ENCODE measurements around the gene OCEL1. TPM values are rescaled to one million over a fixed set of nuclear protein-coding genes. Genes with fewer than 3 reads are reported as not detected.

Gene OCEL1
- total RNA-seq, 4 donors from 2014 or later = 9.7 to 33.5 (median 21.8) TPM

GRCh38 chr19:17194608-17195007 lies 31.4 kb upstream of the OCEL1 start:
- Histone ChIP-seq H3K9me3 (no peaks in the 10 kb centered on the region), H3K27ac (no peak overlapping the region), H3K4me3 (replicated peaks in 1 of 3) (no peak overlapping the region), H3K4me1 (no peaks in the 10 kb centered on the region), H3K27me3 (no peaks in the 10 kb centered on the region), H3K36me3 (peaks cover 31 to 51% of the 10 kb centered on the region in 2 donors)
- TF ChIP-seq CTCF (IDR thresholded peaks at IDR 0.05) = no peak
- TF ChIP-seq POLR2A (IDR thresholded peaks at IDR 0.05) = no peak
- intact Hi-C loops (cut with DNase I) = no loop called here
- DNase-seq = no peak
- 93 to 97% methylated on average over 16 of the region's 16 CpGs for WGBS, 2 donors

GRCh38 chr19:17195106-17195505 lies 30.9 kb upstream of the OCEL1 start:
- TF ChIP-seq POLR2A (IDR thresholded peaks at IDR 0.05) (no peak), CTCF (IDR thresholded peaks at IDR 0.05) (no peak)
- peaks cover 32 to 51% of the 10 kb centered on the region in 2 donors for H3K36me3 ChIP-seq
- no peak for DNase-seq

GRCh38 chr19:17196610-17197009 lies 29.4 kb upstream of the OCEL1 start:
- no peaks in the 10 kb centered on the region for H3K9me3 ChIP-seq
- H3K4me1 ChIP-seq = no peaks in the 10 kb centered on the region
- intact Hi-C loops (cut with DNase I) = no loop called here
- no peak for TF ChIP-seq CTCF (IDR thresholded peaks at IDR 0.05)
- TF ChIP-seq POLR2A (IDR thresholded peaks at IDR 0.05) = no peak
- no peak overlapping the region for H3K27ac ChIP-seq
- 95 to 96% methylated on average over 7 of the region's 7 CpGs for WGBS, 2 donors
- no peak for DNase-seq
- H3K27me3 ChIP-seq = no peaks in the 10 kb centered on the region
- peaks cover 37 to 57% of the 10 kb centered on the region in 2 donors for H3K36me3 ChIP-seq
- H3K4me3 ChIP-seq (replicated peaks in 1 of 3) = no peak overlapping the region

More at GRCh38 chr19:17195106-17195505, 30.9 kb upstream of the OCEL1 start:
- H3K27ac ChIP-seq = no peak overlapping the region
- 93 to 97% methylated on average over 8 to 21 of the region's 23 CpGs for WGBS, 2 donors
- intact Hi-C loops (cut with DNase I) = no loop called here
- H3K4me3 ChIP-seq (replicated peaks in 1 of 3) = no peak overlapping the region
- H3K27me3 ChIP-seq = no peaks in the 10 kb centered on the region
- H3K4me1 ChIP-seq = no peaks in the 10 kb centered on the region
- no peaks in the 10 kb centered on the region for H3K9me3 ChIP-seq

- TF ChIP-seq POLR2A (IDR thresholded peaks at IDR 0.05) (no peak), CTCF (IDR thresholded peaks at IDR 0.05) (no peak)
- H3K27me3 ChIP-seq = no peaks in the 10 kb centered on the region
- no peaks in the 10 kb centered on the region for H3K4me1 ChIP-seq
- no peak overlapping the region for H3K27ac ChIP-seq
- DNase-seq = peak; percentile 83
- WGBS, 2 donors = 53 to 56% methylated on average over 11 to 16 of the region's 16 CpGs
- intact Hi-C loops (cut with DNase I) = no loop called here
- H3K4me3 ChIP-seq (replicated peaks in 1 of 3) = no peak overlapping the region
- no peaks in the 10 kb centered on the region for H3K9me3 ChIP-seq
- H3K36me3 ChIP-seq = peaks cover 39 to 56% of the 10 kb centered on the region in 2 donors
These were observed 28.4 kb upstream of the OCEL1 start for GRCh38 chr19:17197666-17198065.

- H3K27ac ChIP-seq = no peak overlapping the region
- no peaks in the 10 kb centered on the region for H3K4me1 ChIP-seq
- TF ChIP-seq POLR2A (IDR thresholded peaks at IDR 0.05) (no peak), CTCF (IDR thresholded peaks at IDR 0.05) (no peak)
- no peaks in the 10 kb centered on the region for H3K27me3 ChIP-seq
- 77 to 80% methylated on average over 16 of the region's 16 CpGs for WGBS, 2 donors
- no peaks in the 10 kb centered on the region for H3K9me3 ChIP-seq
- H3K36me3 ChIP-seq = peaks cover 25 to 32% of the 10 kb centered on the region in 2 donors
- intact Hi-C loops (cut with DNase I) = loop anchor here (5.0 kb wide), 1 partner anchor 82 kb away; the partner anchor contains the start of gene ANKLE1
- no peak for DNase-seq
- no peak overlapping the region for H3K4me3 ChIP-seq (replicated peaks in 1 of 3)
These were observed 25.5 kb upstream of the OCEL1 start for GRCh38 chr19:17200408-17201079.
